Activated CD4-positive, CD25-positive, alpha-beta regulatory T cell treated with anti-CD3 and anti-CD28 coated beads, Interleukin-2, amount 50 U/mL, for 16 hours (primary cell): ENCODE results near the gene MTAP.

Source experiments
- DNase-seq: peaks from one replicate; pipeline ENCODE4 v3.0.0-alpha.2; 2020; ENCODE audit warnings: low read depth, low spot score

MTAP gene

GRCh38 chr9:21852754-21853153 lies 50.3 kb downstream of the MTAP start:
- DNase-seq: no peak

- no peak for DNase-seq
These were observed 51.0 kb downstream of the MTAP start for GRCh38 chr9:21853414-21853813.

GRCh38 chr9:21854119-21854518 lies 51.7 kb downstream of the MTAP start:
- DNase-seq: no peak

- DNase-seq: no peak
These were observed 52.2 kb downstream of the MTAP start for GRCh38 chr9:21854594-21854993.

- DNase-seq: no peak
These were observed 54.1 kb downstream of the MTAP start for GRCh38 chr9:21856301-21857094.

GRCh38 chr9:21862871-21863270 lies 60.4 kb downstream of the MTAP start:
- DNase-seq: no peak

GRCh38 chr9:21864505-21864904 lies 62.1 kb downstream of the MTAP start:
- DNase-seq: no peak

- DNase-seq: no peak
These were observed 63.9 kb downstream of the MTAP start for GRCh38 chr9:21866302-21866701.

GRCh38 chr9:21871256-21871975 lies 69.0 kb downstream of the MTAP start:
- no peak for DNase-seq

- no peak for DNase-seq
These were observed 70.3 kb downstream of the MTAP start for GRCh38 chr9:21872696-21873095.

- DNase-seq: no peak
These were observed 71.2 kb downstream of the MTAP start for GRCh38 chr9:21873540-21874221.

GRCh38 chr9:21875893-21876292 lies 73.5 kb downstream of the MTAP start:
- DNase-seq: no peak

GRCh38 chr9:21883642-21884041 lies 81.2 kb downstream of the MTAP start:
- DNase-seq: no peak

GRCh38 chr9:21889673-21890072 lies 87.2 kb downstream of the MTAP start:
- DNase-seq: no peak

GRCh38 chr9:21890696-21891095 lies 88.3 kb downstream of the MTAP start:
- DNase-seq: no peak

GRCh38 chr9:21901546-21901945 lies 99.1 kb downstream of the MTAP start:
- no peak for DNase-seq

GRCh38 chr9:21902136-21902535 lies 99.7 kb downstream of the MTAP start:
- DNase-seq: no peak

GRCh38 chr9:21903380-21903965 lies 101.0 kb downstream of the MTAP start:
- DNase-seq: no peak

- DNase-seq: no peak
These were observed 101.9 kb downstream of the MTAP start for GRCh38 chr9:21904371-21904770.

GRCh38 chr9:21904776-21905175 lies 102.3 kb downstream of the MTAP start:
- DNase-seq: no peak

- no peak for DNase-seq
These were observed 103.8 kb downstream of the MTAP start for GRCh38 chr9:21906213-21906612.

- DNase-seq: no peak
These were observed 104.4 kb downstream of the MTAP start for GRCh38 chr9:21906881-21907280.
